Fibroblast of pulmonary artery (primary cell): ENCODE measurements around the gene COL19A1.

Source experiments
- DNase-seq: peaks from one replicate; pipeline ENCODE4 v3.0.0-alpha.2; 2010; ENCODE audit warnings: low read depth
- H3K4me3 ChIP-seq: replicated peaks from 2 replicates; pipeline ENCODE4 v1.5.1; 2011; ENCODE audit warnings: low read depth, mild to moderate bottlenecking, control low read depth, low read length, moderate library complexity
- TF ChIP-seq, protein P1 (sequence below): IDR thresholded peaks from 2 replicates; pipeline ENCODE4 v1.5.1; 2011; ENCODE audit warnings: mild to moderate bottlenecking, control low read depth, low read length, inconsistent platforms; ENCODE audit errors: missing control alignments

The COL19A1 gene

GRCh38 chr6:70131528-70131927 lies 265.2 kb downstream of the COL19A1 start:
- TF ChIP-seq, protein P1, sequence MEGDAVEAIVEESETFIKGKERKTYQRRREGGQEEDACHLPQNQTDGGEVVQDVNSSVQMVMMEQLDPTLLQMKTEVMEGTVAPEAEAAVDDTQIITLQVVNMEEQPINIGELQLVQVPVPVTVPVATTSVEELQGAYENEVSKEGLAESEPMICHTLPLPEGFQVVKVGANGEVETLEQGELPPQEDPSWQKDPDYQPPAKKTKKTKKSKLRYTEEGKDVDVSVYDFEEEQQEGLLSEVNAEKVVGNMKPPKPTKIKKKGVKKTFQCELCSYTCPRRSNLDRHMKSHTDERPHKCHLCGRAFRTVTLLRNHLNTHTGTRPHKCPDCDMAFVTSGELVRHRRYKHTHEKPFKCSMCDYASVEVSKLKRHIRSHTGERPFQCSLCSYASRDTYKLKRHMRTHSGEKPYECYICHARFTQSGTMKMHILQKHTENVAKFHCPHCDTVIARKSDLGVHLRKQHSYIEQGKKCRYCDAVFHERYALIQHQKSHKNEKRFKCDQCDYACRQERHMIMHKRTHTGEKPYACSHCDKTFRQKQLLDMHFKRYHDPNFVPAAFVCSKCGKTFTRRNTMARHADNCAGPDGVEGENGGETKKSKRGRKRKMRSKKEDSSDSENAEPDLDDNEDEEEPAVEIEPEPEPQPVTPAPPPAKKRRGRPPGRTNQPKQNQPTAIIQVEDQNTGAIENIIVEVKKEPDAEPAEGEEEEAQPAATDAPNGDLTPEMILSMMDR: no peak
- DNase-seq: no peak
- no peak overlapping the region for H3K4me3 ChIP-seq

DNA sequence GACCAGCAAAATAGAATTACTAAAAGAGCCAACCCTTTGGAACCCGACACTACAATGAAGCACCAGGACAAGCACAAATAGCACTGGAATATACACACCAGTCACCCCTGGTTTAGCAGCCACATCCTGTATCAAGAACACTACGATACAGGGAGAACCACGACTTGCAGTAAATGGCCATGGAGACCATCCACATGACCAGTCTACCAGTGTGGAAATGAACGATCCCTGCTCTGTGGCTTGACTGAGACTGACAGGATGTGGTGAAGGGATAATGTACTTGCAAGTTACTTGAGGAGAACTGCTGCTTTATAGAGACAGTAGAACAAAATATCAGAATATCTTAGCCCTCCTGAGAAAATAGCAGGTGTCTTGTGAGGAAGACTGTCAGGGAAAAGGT lies 266.9 kb downstream of the COL19A1 start:
- H3K4me3 ChIP-seq: no peak overlapping the region
- no peak for DNase-seq
- TF ChIP-seq, protein P1: no peak

DNA sequence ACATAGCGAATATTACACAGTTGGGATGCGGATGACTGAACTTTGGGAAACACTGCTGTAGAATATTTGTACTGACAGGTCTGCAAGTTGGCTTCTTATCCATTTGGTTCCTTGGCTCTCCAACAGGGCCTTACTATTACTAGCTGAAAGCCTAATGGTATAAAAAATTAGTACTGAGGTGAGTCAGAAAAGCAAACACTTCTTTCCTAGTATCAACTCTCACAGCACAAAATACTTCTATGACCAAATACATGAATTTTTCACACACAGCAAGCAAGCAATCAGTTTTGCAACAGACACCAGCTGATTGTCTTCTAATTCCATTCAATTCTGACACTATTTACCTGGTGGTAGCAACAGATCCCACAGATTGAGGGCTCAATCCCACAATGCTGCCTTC lies 268.2 kb downstream of the COL19A1 start:
- no peak for DNase-seq
- no peak overlapping the region for H3K4me3 ChIP-seq
- TF ChIP-seq, protein P1: no peak

DNA sequence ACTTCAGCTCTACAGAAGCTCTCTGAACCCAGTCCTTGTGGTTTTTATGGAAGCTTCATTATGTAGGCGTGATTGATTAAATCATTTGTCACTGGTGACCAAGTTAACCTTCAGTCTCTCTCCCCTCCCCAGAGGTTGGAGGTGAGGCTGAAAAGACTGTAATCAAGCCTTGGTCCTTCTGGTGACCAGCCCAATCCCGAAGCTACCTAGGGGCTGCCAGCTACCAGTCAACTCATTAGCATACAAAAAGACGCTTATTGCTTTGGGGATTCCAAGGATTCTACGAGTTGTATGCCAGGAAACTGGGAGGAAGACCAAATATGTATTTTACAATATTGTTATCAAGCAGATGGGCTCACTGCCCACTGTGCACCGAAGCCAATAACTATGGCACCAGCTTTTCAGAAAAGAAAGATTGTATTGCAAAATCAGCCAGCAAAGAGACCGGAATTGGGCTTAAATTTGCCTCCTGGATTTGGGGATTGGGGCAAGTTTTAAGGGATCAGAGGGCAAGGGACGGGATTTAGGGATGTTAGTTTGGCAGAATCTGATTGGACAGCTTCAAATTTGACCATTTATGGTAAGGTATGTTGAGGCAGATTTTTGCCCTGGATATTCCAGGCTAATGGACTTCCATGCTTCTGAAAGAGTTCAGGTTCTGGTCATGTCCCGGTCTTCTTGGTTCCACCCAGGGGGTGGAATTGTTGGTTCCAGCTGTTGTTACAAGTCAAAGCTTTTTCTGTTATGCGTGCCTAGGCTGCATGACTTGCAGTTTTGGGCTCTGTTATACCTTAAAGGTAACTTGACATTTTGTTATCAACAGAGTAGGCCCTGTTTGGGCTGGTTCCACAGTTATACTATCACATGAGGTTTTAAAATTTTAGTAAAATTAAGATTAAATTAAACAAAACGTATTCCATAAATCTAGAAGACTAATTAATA lies 269.1 kb downstream of the COL19A1 start:
- H3K4me3 ChIP-seq: no peak overlapping the region
- TF ChIP-seq, protein P1: no peak
- DNase-seq: no peak

DNA sequence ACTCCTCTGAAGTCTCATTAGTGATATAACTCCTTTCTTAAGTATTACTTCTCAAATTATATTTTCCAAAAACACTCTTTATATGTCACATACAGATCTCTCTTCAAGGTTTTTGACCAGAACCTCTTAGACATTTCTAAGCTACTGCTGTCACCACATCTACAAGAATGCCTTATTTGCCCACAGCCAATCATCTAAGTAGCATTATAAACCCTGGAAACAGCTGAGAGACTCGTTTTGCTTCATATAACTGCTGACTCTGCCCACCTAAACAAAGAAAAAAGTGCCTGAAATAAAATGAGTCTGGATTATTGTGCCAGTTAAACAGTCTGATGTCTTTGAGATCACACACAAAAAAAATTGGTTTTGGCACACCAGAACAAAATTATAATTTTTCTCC lies 270.6 kb downstream of the COL19A1 start:
- no peak for DNase-seq
- H3K4me3 ChIP-seq: no peak overlapping the region
- TF ChIP-seq, protein P1: no peak

DNA sequence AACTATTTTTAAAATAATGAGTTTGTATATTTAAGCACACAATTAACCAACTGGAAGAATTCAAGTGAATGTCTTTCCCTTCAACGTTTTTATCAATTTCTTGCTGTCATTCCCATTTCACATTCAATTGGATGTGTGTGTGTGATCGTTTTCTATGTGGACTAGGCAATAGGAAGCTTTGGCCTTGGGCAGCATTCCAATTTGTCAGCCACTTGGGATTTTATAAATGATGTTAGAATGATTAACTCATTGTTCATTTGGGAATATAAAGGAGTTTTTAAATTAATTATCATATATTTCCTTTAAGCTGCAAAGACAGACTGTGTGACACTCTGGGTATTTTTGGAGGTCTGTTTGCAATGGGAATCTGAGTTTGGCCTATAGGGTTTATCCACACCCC lies 274.1 kb downstream of the COL19A1 start:
- no peak for DNase-seq
- H3K4me3 ChIP-seq: no peak overlapping the region
- TF ChIP-seq, protein P1: no peak

- H3K4me3 ChIP-seq: no peak overlapping the region
- DNase-seq: no peak
- TF ChIP-seq, protein P1: no peak
These were observed 275.7 kb downstream of the COL19A1 start for GRCh38 chr6:70142034-70142433.
